ENCODE measurements around the gene NECAB3.

NECAB3 gene

DNA sequence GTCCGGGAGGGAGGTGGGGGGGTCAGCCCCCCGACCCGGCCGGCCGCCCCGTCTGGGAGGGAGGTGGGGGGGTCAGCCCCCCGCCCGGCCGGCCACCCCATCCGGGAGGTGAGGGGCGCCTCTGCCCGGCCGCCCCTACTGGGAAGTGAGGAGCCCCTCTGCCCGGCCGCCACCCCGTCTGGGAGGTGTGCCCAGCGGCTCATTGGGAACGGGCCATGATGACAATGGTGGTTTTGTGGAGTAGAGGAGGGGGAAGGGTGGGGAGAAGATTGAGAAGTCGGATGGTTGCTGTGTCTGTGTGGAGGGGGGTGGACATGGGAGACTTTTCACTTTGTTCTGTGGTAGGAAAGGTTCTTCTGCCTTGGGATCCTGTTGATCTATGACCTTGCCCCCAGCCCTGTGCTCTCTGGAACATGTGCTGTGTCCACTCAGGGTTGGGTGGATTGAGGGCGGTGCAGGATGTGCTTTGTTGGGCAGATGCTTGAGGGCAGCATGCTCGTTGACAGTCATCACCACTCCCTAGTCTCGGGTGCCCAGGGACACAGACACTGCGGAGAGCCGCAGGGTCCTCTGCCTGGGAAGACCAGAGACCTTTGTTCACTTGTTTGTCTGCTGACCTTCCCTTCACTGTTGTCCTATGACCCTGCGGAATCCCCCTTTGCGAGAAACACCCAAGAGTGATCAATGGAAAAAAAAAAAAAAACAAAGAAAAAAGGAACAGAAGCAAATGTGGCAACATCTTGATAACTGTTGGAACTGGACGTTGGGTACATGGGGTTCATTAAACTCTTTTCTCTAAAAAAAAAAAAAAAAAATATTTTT is 27.6 kb upstream of the NECAB3 start:
- TF ChIP-seq, protein P1, sequence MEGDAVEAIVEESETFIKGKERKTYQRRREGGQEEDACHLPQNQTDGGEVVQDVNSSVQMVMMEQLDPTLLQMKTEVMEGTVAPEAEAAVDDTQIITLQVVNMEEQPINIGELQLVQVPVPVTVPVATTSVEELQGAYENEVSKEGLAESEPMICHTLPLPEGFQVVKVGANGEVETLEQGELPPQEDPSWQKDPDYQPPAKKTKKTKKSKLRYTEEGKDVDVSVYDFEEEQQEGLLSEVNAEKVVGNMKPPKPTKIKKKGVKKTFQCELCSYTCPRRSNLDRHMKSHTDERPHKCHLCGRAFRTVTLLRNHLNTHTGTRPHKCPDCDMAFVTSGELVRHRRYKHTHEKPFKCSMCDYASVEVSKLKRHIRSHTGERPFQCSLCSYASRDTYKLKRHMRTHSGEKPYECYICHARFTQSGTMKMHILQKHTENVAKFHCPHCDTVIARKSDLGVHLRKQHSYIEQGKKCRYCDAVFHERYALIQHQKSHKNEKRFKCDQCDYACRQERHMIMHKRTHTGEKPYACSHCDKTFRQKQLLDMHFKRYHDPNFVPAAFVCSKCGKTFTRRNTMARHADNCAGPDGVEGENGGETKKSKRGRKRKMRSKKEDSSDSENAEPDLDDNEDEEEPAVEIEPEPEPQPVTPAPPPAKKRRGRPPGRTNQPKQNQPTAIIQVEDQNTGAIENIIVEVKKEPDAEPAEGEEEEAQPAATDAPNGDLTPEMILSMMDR (IDR thresholded peaks at IDR 0.05) = no peak

DNA sequence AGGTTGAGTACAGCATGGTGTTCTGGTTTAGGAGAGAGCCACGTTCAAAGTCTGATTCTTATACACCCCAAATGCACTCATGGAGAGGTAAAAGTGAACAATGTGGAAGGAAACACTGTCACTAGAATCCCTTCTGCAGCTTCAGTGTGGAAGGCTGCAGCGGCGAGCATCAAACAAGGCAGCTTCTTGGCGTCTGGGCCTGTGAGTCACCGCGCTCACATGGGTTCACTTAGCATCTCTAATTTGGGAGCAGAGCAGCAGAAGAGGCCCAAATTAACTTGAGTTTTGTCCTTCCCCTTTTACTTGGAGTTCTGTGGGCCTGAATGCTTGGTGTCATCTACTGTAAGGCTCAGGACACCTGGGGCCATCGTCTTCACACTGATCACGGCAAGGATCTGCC is 22.9 kb upstream of the NECAB3 start:
- TF ChIP-seq, protein P1 (IDR thresholded peaks at IDR 0.05) = no peak

DNA sequence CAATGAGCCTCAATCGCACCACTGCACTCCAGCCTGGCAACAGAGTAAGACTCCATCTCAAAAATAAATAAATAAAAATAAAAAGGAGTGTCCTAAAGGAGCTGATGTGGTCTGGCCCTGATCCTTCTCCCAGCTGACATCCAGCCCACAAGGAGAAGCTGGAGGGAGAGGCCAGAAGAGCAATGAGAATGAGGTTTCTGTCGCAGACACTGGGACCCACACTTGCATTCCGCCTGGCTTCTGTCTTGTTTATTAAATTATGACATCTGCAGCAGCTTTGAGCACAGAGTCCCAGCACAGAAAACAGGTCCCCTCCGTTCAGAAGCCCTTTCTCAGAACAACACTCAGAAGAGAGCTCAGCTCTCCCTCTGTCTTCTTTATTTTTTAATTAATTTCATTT is 22.2 kb upstream of the NECAB3 start:
- TF ChIP-seq, protein P1 (IDR thresholded peaks at IDR 0.05) = no peak

DNA sequence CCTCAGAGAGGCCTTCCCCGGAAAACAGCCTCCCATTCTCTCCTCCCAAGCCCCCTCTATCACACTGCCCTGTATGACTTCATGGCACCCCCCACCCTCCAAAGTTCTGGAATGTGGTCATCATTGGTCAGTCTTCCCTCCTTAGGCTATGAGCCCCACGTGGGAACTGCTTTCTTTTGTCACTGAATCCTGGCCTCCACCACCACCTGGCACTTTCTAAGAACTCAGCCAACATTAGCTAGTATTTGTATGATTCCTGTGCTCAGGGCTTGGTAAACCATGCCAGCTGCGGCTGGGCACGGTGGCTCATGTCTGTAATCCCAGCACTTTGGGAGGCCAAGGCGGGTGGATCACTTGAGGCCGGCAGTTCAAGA is 20.4 kb upstream of the NECAB3 start:
- TF ChIP-seq, protein P1 (IDR thresholded peaks at IDR 0.05) = no peak

DNA sequence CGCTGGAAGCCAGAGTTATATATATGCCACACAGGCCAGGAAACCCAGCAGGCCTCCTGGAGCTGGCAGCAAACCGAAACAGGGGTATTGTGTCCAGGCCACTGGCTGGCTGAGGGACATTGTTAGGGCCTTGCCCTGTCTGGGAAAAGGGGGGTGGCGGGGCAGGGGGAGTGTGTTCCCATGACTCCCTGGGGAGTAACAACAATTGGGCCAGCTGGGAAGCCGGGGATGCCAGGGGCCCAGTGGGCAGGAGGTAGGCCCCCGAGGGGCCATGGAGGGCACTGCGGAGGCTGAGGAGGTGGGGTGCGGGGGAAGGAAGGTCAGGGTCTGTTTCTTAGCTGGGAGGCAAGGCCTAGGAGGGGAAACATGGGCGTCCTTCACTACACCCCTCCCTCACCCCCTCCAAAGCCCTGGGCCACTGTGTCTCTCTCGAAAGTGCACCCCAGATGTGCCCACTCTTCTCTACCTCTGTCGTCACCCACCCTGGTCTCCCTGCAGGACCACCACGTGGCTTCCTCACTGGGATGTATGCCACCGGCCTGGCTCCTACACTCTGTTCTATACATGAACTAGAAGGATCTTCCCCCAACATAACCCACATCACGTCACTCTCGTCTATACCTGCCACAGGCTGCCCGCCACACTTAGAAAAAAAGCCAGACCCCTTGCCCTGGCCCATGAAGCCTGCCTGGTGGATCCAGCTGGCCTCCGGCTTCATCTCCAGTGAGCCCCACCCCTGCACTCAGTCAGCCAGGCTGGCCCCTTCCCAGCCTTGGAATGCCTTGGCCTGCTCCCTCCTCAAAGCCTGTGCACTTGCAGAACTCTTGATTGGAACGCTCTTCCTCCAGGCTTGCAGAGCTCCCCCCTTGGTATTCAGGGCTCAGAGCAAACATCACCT is 19.8 kb upstream of the NECAB3 start:
- TF ChIP-seq, protein P1 (IDR thresholded peaks at IDR 0.05) = no peak

DNA sequence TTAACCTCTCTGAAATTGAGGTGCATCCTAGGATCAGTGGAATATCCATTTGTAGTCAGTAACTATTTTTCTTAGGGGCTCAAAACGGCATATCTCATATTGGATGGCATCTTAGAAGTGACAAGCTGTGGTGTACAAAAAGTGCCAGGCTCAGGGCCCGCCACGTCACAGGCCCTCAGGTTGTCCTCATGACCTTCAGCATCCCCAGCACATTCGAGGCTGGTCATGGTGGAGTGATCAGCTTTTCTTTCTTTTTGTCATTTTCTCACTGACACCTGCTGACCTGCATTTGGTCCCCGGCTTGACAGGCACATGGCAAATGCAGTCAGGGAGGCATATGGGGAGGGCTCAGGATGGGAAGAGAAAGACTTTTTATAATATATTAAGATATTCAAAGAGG is 19.1 kb upstream of the NECAB3 start:
- TF ChIP-seq, protein P1 (IDR thresholded peaks at IDR 0.05) = no peak

DNA sequence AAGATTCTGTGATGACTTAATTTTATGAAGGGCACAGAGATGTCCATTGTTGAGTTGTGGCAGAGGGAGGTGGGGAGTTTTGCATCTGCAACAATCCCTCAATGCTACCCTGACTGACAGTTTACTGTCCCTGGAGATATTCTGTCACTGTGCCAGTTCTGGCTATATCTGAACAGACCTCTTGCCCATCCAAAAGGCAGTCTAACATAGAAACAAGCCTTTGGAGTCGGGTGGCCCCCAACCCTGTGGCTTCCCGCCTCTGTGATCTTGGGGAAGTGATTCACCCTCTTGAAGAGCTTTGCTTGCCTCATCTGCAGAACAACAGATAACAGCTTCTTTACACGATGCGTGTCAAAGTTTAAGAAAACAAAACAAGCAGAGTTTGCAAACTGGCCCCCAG is 15.7 kb upstream of the NECAB3 start:
- TF ChIP-seq, protein P1 (IDR thresholded peaks at IDR 0.05) = no peak

Measured in LNCAP (cell line).